SW 1271 (cell line): Measurements from ENCODE around the gene AKR1A1.

ENCODE experiments used
- DNase-seq, 2 experiments: peaks; one replicate each; lab custom pipeline; 2025; lab: John Stamatoyannopoulos, UW

Gene AKR1A1

GRCh38 chr1:45619149-45619921, 68.7 kb downstream of the AKR1A1 start:
- DNase-seq = no peak
